GM04503 (cell line): Measurements from ENCODE around the gene NXPH2.

Experiments used
- DNase-seq: peaks from one replicate; pipeline ENCODE4 v3.0.0-alpha.2; 2012; ENCODE audit warnings: low read depth

NXPH2 gene

GRCh38 chr2:138779781-138780445 is at the start of gene NXPH2:
NXPH2 (minus strand) TSS chr2:138780390; CDS start chr2:138780241, 149 bp downstream.
- DNase-seq: no peak

GRCh38 chr2:138829326-138829919 is 49.2 kb upstream of the NXPH2 start:
- DNase-seq: no peak

- DNase-seq: peak; percentile 12
Measured at GRCh38 chr2:138827426-138828054, 47.4 kb upstream of the NXPH2 start.

GRCh38 chr2:138823666-138824065 is 43.5 kb upstream of the NXPH2 start:
- no peak for DNase-seq

GRCh38 chr2:138819964-138820363 is 39.8 kb upstream of the NXPH2 start:
- DNase-seq: no peak

GRCh38 chr2:138818556-138818955 is 38.4 kb upstream of the NXPH2 start:
- no peak for DNase-seq

- no peak for DNase-seq
Measured at GRCh38 chr2:138814123-138814898, 34.1 kb upstream of the NXPH2 start.

GRCh38 chr2:138811431-138811830 is 31.2 kb upstream of the NXPH2 start:
- DNase-seq: no peak

- DNase-seq: no peak
Measured at GRCh38 chr2:138794724-138795123, 14.5 kb upstream of the NXPH2 start.

GRCh38 chr2:138787053-138787666 is 7.0 kb upstream of the NXPH2 start:
- DNase-seq: no peak

- no peak for DNase-seq
Measured at GRCh38 chr2:138782383-138782782, 2.2 kb upstream of the NXPH2 start.

- DNase-seq: no peak
Measured at GRCh38 chr2:138780908-138781307, 718 bp upstream of the NXPH2 start.

- no peak for DNase-seq
Measured at GRCh38 chr2:138780446-138780880, 273 bp upstream of the NXPH2 start.

GRCh38 chr2:138779406-138779780 is 797 bp downstream of the NXPH2 start:
- DNase-seq: no peak

GRCh38 chr2:138777996-138778395 is 2.2 kb downstream of the NXPH2 start:
- peak; percentile 5 for DNase-seq

- no peak for DNase-seq
Measured at GRCh38 chr2:138775736-138776135, 4.5 kb downstream of the NXPH2 start.

- DNase-seq: no peak
Measured at GRCh38 chr2:138771534-138771933, 8.7 kb downstream of the NXPH2 start.

- no peak for DNase-seq
Measured at GRCh38 chr2:138767101-138767500, 13.1 kb downstream of the NXPH2 start.

GRCh38 chr2:138766464-138766863 is 13.7 kb downstream of the NXPH2 start:
- DNase-seq: no peak

- no peak for DNase-seq
Measured at GRCh38 chr2:138763971-138764370, 16.2 kb downstream of the NXPH2 start.

- DNase-seq: no peak
Measured at GRCh38 chr2:138762533-138762932, 17.7 kb downstream of the NXPH2 start.

GRCh38 chr2:138760676-138761075 is 19.5 kb downstream of the NXPH2 start:
- no peak for DNase-seq
